GM19463 (cell line): Measurements from ENCODE around the gene RPS5.
"Not testable (repeated sequence)": the region's sequence is repeated elsewhere in the genome, so short reads cannot be mapped to it uniquely, and the experiment has no call there.

Experiments
- ATAC-seq: cut with Tn5 transposase; IDR thresholded peaks from one replicate; pipeline ENCODE4 v1.9.1; 2021; ENCODE audit warnings: mild to moderate bottlenecking, moderate library complexity; ENCODE audit not compliant: unreplicated experiment

Gene RPS5

DNA sequence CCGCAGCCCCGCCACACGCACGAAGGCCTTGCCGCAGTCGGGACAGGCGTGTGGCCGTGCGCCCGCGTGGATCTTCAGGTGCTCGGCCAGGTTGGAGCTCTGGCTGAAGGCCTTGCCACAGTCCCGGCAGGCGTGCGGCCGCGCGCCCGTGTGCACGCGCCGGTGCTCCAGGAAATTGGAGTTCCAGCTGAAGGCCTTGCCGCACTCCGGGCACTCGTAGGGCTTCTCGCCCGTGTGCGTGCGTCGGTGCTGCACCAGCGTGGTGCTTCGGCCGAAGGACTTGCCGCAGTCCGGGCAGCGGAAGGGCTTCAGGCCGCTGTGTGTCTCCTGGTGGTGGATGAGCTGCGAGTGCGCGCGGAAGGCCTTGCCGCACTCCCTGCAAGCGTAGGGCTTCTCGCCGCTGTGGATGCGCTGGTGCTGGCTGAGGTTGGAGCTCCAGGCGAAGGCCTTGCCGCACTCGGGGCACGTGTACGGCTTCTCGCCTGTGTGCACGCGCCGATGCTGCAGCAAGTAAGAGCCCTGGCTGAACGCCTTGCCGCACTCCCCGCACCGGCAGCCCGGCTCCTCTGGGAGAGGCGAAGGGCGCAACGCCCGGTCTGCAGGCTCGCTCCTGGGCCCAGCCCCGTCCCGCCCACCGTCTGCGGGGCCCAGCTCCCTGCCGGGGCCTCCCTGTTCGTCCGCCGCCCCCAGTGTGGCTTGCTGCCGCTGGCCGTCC, 30.1 kb upstream of the RPS5 start:
- ATAC-seq, result no peak

DNA sequence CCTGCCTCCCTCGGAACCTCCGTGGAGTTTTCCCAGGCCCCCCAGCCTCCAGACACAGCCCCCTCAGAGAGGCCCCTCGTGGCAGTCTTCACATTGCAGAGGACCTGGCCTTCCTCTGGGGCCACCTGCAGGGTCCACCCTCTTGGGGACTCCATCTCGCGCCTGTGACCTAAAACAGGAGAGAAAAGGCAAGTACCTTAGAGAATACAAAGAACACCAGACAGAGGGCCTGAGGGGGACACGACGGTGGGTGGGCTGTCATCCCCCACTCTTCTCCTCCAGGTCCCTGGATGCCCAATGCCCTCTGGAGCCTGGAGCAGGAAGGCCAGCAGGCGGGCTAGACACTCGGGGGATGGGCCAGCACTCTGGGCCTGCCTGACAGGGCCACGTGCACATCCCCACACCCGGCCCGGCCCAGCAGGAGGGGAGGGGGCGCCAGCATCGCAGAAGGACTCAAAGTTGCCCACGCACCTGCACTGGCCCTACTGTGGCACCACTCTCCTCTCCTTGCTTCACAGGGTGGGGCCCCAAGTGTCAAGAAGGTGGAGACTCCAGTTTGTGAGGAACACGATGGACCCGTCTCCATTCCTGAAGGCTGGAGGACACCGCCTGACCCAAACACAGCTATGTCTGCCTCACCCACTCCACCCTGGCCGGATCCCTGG, 29.5 kb upstream of the RPS5 start:
- no peak for ATAC-seq

DNA sequence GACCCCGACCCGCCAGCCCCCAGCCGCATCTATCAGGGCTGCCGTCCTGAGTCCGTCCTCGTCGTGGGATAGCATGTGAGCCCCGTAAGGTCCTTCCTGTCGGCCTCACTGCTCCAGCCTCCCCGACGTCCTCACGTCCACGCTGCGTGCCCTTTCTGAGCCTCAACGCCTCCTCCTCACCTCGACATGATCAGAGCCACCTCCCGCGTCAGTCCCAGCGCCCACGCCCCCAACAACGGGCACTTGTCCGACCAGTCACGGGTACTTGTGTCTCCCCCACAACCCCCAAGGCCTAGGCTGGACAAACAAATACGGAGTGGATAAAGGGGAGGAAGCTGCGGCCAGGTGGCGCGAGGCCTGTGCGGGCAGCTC, 25.2 kb upstream of the RPS5 start:
- no peak for ATAC-seq

DNA sequence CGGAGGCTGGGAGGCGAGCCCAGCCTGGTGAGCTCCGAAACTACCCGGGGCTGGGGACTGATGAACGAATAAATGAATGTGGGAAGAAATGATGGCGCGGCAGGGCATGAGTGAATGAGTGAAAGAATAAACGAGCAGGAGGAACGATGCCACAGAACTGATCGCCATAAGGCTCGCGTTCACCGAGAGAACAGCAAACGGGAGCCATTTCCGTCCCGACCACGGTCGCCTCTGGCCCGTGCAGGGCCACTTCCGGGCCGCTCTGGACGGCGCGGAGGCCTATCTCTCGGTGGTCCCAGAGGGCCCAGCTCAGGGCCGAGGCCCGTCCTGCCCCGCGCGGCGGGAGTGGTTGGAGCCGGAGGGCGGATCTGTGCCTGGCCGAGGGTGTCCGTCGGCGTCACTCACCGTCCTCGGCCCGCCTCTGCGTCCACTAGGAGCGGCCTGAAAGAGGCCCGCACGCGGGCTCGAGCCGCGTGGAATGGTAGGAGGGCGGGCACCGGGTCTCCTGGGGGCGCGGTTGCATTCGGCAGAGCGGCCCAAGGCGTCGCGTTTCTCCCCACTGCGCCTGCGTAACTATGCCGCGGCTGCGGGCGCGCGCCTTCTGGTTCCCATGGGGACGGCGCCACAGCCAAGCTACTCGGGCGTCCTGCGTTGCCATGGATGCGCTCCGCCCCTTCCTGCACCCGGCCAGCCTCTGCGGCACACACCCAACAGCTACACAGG, 24.6 kb upstream of the RPS5 start, which contains the start of gene ZNF497:
Gene ZNF497, minus strand, starts transcription at position 480 of the 723 bp plus-strand sequence. CDS start 5,116 bp downstream, outside the sequence.
- peak; percentile 91 for ATAC-seq

DNA sequence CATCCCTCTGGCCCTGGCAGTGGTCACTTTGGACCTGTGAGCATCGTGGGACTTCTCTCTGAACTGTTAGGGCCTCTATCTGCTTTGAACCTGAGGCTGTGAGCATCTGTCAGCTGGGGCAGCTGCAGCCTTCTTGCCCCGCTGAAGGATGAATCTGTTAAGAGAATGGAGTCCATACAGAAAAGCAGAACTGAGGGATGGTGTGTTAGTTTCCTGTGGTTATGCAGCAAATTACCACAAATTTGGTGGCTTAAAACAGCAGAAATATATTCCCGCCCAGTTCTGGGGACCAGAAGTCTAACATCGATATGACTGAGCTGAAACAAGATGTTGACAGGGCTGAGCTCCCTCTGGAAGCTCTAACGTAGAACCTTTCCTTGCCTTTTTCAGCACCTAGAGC, 22.9 kb upstream of the RPS5 start:
- no peak for ATAC-seq

DNA sequence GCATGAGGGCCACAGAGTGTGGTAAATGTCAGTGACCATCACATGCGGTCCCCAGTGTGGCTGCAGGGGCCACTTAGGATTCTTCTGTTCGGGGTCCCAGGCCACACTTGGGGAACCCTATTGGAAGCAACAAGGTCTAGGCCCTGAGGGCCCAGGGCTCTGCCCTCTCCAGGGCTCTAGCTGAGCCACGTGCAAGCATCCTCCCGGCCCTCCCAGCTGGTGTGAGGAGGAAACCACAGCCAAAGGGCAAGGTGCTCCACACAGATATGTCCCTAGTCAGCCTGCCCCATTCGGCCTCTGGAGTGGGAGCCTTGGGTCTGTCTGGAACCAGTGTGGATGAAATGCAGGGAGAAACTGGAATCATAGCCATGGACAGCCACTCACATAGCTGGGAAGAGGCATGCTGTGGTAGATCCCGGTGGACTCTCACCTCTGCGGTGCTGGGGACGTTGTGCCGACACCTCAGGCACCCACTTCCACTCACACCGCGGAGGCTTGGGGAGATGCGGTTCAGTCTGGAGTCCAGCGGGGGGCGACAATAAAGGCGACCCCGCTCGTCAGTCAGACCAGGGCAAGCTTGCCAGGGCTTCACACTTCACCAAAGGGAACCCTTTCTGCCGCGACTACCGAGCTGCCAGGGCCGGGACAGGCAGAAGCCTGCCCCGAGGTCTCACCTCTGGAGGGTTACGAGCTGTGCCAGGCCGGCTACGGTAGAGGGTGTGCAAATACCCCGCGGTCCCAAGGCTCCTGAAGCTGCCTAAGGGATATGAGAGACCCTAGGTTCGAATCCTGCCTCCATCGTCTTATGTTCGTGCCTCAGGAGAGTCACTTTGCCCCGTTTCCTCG, 20.3 kb upstream of the RPS5 start:
- ATAC-seq, result no peak

DNA sequence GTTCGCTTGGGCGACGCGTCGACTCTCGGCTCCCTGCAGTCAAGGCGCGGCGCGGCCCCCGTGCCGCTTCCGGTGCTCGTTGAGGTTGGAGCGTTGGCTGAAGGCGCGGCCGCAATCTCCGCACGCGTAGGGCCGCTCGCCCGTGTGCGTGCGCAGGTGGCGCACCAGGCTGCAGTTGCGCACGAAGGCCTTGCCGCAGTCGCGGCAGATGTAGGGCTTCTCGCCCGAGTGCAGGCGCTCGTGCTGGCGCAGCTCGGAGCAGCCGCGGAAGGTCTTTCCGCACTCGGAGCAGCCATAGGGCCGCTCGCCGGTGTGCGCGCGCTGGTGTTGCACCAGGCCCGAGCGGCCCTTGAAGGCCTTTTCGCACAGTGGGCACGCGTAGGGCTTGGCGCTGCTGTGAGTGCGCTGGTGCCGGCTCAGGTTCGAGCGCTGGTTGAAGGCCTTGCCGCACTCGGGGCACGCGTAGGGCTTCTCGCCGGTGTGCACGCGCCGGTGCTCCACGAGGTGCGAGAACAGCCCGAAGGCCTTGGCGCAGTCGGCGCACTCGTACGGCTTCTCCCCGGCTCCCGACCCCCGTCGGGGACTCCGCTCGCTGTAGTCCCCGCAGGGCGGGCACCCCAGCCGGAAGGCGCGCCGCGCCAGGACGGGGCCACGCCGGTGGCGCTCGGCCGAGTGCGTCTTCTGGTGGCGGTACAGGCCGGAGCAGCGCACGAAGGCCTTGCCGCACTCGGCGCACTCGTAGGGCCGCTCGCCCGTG, 19.2 kb upstream of the RPS5 start:
- ATAC-seq, result no peak

DNA sequence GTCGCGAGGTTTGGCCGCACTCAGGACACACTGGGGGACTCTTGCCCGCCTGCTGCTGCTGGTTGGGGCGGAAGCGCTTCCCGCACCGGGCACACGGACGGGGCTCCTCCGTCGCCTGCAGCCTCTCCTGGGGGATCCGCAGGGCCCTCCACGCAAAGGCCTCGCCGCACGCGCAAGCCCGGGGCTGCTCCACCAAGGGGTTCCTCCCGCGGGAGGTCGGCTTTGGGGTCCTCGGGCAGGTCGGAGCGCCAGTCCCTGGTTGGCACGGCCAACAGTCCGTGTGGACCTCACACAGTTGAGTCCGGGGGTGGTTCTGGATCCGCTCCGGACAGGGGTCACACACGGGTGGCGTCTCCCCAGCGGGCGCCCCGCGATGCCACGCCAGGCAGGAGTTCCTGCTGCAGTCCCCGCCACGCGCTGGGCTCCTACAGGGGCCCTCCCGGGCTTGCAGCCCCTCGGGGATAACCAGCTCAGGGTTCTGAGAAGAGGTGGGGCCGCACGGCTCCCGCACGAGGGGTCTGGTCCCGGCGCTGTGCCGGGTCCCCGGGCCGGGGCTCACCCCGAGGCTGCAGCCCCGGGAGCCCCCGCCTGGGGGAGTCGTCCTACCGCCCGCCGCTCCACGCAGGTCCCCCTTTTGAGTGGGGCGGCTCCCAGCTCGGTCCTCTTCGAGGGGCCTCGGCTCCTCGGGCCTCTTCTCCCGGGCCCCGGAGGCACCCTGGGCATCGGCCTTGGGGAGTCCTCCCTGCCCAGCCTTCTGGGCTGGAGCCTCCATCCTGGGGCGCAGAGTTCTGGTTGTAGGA, 18.3 kb upstream of the RPS5 start:
- no peak for ATAC-seq

DNA sequence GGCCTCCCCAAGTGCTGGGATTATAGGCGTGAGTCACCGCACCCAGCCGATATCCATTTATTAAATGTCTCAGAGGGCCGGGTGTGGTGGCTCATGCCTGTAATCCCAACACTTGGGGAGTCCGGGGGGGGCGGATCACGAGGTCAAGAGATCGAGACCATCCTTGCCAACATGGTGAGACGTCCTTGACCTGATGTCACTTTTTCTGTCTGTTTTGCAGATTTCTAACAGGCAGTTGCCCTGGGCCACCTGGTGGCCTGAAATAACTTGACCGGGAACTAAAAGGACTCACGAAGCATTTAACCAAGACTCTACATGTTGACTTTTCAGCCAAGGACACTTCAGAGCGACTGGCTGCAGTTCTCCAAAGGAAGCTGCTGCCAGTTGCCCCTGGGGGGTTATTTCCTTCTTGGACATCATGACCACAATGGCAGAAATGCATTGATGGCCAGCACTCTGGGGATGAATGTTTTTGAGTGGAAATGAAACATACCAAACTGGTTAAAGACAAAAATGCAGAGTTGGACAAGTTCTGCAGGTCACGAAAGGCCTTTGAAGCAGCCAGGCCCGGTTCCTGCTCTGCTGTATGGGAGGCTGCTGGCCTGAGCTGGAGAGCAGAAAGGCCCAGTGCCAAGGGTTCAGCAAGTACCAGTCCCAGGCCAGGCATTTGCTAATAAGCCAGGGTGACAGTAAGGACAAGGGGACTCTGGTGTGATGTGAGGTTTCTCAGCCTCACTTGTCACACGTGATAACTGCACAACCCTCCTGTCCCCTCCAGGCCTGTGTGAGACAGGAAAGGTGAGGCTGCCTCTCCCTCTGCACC, 14.5 kb upstream of the RPS5 start:
- no peak for ATAC-seq

DNA sequence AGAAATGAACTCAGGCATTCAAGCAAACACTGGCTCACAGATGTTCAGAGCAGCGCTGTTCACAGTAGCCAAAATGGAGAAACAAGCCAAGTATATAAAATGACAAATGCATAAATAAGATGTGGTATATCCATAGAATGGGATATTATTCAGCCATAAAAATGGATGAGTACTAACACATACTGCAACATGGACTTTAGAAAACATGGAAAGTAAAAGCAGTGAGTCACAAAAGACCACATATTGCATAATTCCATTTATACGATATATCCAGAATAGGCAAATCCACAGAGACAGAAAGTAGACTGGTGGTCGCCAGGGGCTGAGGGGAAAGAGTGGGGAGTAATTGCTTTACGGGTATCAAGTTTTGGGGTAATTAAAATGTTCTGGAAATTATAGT, 12.9 kb upstream of the RPS5 start:
- ATAC-seq, result no peak

DNA sequence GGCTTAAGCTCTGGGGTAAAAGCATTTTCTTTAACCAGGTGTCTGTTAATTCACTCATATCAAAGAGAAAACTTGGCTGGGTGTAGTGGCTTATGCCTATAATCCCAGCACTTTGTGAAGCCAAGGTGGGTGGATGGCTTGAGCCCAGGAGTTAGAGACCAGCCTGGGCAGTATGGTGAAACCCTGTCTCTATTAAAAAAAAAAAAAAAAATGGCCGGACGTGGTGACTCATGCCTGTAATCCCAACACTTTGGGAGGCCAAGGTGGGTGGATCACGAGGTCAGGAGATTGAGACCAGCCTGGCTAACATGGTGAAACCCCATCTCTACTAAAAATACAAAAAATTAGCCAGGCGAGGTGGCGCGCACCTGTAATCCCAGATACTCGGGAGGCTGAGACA, 10.3 kb upstream of the RPS5 start:
- not testable (repeated sequence) for ATAC-seq

DNA sequence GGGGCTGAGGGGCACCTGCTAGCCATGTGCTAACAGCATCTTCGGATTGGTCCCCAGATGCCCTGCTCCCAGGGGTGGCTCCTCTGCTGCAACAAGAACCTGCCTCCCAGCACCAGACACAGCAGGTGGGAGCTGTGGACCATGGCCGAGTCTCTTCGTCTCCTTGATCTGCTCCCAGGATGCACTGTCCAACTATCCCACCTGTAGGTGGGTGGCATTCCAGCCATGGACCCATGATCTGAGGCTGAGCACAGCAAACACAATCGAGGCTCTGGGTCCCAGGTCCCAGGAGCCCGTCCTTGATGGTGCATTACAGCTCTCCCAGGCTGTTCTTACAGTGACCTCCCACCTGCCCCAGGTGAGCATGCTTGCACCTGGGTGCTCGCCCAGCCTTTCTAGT, 7.8 kb upstream of the RPS5 start:
- no peak for ATAC-seq

DNA sequence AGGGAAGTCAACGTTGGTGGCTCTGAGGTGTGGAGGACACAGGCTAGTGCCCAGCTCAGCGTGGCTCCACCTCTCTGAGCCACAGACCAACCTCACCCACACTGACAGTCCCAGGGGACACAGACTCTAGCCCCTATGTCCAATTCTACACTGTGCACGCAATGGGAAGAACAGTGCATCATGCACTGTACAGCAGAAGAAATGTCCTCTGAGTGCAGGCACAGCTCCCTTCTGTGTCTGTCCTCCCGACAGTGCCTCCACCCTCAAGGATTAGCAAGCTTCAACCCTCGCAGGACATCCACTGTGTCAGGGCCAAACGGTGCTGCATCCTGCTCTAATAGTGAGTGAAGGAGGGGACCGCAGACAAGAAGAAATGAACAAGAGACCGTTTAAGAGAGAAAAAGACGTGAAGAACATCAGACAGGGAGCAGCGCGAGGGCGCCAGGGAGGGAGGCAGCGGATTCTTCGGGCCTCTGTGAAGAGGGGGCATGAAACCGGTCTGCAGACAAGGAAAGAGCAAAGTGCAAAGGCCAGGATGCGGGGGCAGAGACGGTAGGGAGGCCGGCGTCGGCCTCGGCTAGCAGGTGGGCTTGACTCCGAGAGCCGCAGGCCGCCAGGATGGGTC, 6.9 kb upstream of the RPS5 start:
- no peak for ATAC-seq

DNA sequence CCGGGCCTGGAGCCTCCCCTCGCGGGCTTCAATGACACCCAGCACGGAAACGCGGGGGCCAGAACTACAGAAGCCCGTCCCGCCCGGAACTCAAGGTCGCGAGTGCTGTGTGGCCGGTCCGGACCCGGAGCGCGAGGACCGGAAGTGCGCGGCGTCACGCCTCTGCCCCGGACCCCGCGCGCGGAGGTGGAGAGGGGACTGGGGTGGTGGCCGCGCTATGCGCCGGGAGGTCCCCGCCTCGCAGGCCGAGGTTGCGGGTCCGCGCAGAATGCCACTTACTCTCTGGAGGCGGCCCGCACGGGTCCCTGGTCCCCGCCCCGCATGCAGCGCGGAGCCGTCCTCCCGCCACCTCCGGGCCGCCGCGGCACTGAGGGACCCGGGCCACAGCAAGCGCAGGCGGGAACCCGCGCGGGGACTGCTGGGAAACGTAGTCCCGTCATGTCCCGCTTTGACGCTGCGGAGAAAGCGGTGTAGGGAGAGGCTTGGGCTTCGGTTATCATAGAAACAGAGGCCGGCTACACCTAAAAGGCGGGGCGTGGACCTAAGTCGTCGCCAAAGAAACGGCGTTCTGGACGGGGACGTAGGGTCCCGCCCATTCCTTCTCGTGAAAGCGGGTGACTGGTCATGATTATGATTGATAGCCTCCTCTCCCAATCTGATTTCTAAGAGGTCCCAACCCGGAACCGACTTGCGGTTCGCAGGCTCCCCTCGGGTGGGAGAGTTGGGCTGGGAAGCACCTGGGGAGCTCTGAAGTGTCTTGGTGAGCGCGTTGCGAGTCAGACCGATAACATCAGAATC, 6.2 kb upstream of the RPS5 start, which contains the start of gene ZNF837:
Gene ZNF837, minus strand, starts transcription at position 369 of the 798 bp plus-strand sequence. CDS start 11,698 bp downstream, outside the sequence.
- peak; percentile 76 for ATAC-seq

DNA sequence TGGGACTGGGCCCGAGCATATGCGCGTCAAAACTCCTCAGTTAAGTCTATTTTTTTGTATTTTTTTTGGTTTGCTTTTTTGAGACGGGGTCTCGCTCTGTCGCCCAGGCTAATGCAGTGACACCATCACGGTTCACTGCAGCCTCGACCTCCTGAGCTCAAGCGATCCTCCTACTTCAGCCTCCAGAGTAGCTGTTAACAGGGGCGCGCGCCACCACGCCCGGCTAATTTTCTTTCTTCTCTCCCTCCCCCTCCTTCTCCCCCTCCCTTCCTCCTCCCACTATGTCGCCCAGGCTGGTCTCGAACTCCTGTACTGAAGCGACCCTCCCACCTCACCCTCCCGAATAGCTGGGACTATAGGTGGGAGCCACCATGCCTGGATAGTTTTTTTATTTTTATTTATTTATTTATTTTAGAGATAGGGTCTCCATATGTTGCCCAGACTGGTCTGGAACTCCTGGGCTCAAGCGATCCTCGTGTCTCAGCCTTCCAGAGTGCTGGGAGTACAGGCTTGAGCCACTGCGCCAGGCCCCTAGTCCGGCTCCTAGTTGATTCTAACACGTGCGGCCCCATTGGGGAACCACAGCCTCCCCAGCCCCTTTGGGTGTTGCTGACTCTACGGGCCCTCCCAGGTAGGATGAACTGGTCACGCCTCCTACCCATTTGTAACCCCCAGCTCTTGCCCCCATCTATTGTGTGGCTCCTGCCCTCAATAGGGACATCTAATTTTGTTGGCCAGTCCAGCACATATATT, 5.4 kb upstream of the RPS5 start:
- ATAC-seq, result no peak

DNA sequence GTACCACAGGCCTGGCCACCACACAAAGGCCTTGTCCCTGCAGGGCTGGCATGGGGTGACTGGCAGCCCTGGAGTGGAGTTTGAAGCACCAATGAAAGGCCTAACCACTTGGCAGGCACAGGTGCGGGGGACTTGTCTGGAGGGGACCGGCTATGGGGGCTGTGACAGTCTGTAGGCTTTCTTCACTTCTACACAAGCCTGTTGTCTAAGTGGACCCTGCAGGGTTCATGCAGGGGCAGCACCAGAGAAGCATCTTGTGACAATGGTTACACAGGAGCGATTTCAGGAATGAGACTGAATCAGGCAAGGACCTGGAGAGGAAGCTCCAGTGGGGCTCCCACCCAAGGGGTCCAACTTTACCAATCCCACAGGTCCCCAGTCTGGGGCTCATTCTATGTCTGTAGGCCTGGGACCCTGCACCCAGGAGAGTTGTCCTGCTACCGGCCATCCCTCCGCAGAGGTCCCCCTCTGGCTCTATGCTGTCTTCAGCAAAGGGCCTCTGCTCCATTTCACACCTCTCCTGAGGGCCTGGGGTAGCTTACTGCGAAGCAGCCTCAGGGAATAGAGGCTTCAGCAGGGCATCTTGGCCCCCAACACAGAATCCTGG, 4.0 kb upstream of the RPS5 start:
- no peak for ATAC-seq
